Sigmoid colon (tissue), 4 donors: ENCODE results near the gene KIRREL3.

Source experiments
- CTCF ChIP-seq, 4 experiments: fragments of 450-650 bp in 3 of 4; fragments of 200-600 bp in 1 of 4; IDR thresholded peaks; one replicate each; pipeline ENCODE4 v1.5.1; 2016 to 2019; ENCODE audit warnings: antibody characterized with exemption in 4 of 4, mild to moderate bottlenecking in 3 of 4, moderate library complexity in 2 of 4
- POLR2A ChIP-seq, 2 donors: fragments of 450-650 bp; IDR thresholded peaks; one replicate each; pipeline ENCODE4 v1.6.1; 2016; ENCODE audit warnings: antibody characterized with exemption in 2 of 2, mild to moderate bottlenecking in 2 of 2, moderate library complexity in 2 of 2
- POLR2AphosphoS5 ChIP-seq, 4 donors: sonication (generic); formaldehyde crosslinking; IDR thresholded peaks; one replicate each; pipeline ENCODE4 v1.6.1; 2017; ENCODE audit warnings: antibody characterized with exemption in 4 of 4

- TF ChIP-seq POLR2AphosphoS5 (IDR thresholded peaks at IDR 0.05), result no peak
- no peak for TF ChIP-seq POLR2A (IDR thresholded peaks at IDR 0.05)
- TF ChIP-seq CTCF (IDR thresholded peaks at IDR 0.05), result no peak
Observed at GRCh38 chr11:126494831-126495230, 505.7 kb downstream of the KIRREL3 start.
